Subcutaneous preadipocyte (primary cell): ENCODE measurements around the gene MORC2. TPM values are rescaled to one million over a fixed set of nuclear protein-coding genes. Genes with fewer than 3 reads are reported as not detected.

Source experiments
- small RNA-seq: library from RNA; depleted of rRNA; stranded (forward); fragments of <200 nt; gene quantifications from one replicate; pipeline ENCODE3, GENCODE V24; 2012
- total RNA-seq: library from RNA; depleted of rRNA; stranded (reverse); fragments of >200 nt; gene quantifications from 2 replicates; pipeline ENCODE4 v1.2.3, GENCODE V29; 2012

Gene MORC2
- 14.3 and 19.0 TPM in 2 replicates for total RNA-seq

DNA sequence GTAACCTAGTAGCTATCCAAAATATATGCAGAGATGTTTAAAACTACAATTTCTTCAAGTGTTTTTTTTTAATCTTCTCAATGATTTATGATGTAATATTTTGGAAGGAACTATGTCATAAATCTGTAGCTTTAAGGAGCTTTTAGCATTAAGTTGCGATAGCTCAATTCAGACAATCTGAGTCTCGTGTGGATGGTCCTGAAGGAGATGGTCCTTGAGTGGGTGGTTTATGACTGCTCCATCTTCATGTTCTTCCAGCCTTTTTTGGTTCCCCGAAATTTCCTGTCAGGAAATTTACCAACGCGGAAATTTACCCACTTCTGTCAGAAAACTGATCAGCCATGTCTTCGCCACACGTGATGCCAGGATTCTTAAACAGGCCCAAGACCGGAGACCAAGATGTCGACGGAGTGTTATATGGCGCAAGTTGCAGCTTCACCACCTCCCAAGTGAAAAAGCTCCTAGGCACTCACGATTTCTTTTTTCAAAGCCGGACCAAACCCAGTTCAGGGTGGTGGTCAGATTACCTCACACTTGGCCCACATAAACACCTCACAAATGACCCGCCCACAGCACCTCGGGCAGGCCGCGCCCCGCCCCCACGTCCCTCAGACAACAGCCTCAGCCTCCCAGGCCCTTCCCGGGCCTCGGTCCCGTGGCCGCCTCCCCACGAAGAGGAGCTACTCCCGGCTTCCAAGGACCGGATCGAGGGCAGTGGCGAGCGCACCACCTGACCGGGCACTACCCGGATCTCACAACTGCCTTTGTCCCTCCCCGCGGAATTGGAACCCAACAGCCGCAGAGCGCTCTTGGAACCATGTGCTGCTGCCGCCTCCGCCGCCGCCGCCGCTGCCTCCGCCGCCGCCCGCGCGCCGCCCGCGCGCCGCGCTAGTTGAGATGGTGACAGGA, at the start of gene MORC2:
Gene MORC2 (minus strand): TSS at position 760 of the 909 bp plus-strand sequence. CDS start 885 bp downstream, outside the sequence.

DNA sequence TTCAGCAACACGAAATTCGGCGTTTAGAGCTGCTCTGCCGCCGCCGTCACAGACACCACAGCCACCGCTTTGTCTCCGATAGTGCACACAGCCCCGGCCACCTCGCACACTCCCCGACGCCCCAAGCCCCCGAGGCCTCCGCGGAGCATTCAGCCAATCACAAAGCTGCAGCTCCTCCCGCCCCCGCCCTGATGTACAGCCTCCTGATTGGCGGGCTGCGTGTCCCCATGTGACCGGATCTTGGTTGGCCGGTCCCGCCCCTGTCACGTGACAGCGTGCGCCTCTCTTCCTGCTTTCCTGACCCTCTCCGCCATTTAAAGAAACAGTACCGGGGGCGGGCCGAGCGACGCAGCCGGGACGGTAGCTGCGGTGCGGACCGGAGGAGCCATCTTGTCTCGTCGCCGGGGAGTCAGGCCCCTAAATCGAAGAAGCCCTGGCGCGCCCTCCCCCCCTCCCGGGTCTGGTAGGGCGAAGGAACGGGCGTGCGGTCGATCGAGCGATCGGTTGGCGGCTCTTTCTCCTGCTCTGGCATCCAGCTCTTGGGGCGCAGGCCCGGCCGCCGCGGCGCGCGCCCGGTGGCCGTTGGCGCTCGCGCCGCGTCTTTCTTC, 454 bp upstream of the MORC2 start, which contains the start of gene TUG1:
Gene TUG1 (plus strand): TSS at position 342 of the 608 bp plus-strand sequence.

Small RNA genes within 50 kb of the gene (small RNA-seq; reads per million reads assigned to genes)
- not detected for gene RF01892

Other genes with a start within 250 kb of the MORC2 start
- gene TUG1, start 491 bp upstream of the MORC2 start, total RNA-seq, result 41.9 and 54.2 TPM in 2 replicates
- gene SMTN, start 112.5 kb upstream of the MORC2 start, total RNA-seq, result 69.8 and 129 TPM in 2 replicates
- gene SELENOM, start 138.8 kb upstream of the MORC2 start, total RNA-seq, result 30.1 and 74.2 TPM in 2 replicates
- under 0.01 and 0.39 TPM in 2 replicates for gene INPP5J, start 154.2 kb upstream of the MORC2 start, total RNA-seq
- gene PLA2G3, start 171.7 kb upstream of the MORC2 start, total RNA-seq, result 0.20 TPM in 1 of 2 replicates, not detected in the other
- gene RNF185, start 191.4 kb upstream of the MORC2 start, total RNA-seq, result 26.1 and 29.5 TPM in 2 replicates
- 9.6 and 13.6 TPM in 2 replicates for gene LIMK2, start 243.5 kb upstream of the MORC2 start, total RNA-seq